Endothelial cell of umbilical vein (primary cell): ENCODE results near the gene BICD2. TPM values are rescaled to one million over a fixed set of nuclear protein-coding genes. Genes with fewer than 3 reads are reported as not detected.

Experiments used
- BruUV-seq: library from RNA; stranded (reverse); fragments of 400-500 nt; replicated peaks from 2 replicates; lab custom pipeline; 2021; lab: Mats Ljungman, UMichigan
- CTCF ChIA-PET: fragments of 300-600, 350-600 bp; sonication (Branson Sonifier 250); formaldehyde crosslinking; loops from one replicate; lab custom pipeline; 2021; ENCODE audit warnings: antibody characterized with exemption, inconsistent platforms; lab: Charles Lee
- POLR2A ChIA-PET: fragments of 300-600, 350-600 bp; sonication (Branson Sonifier 250); formaldehyde crosslinking; loops from one replicate; lab custom pipeline; 2021; ENCODE audit warnings: antibody characterized with exemption, inconsistent platforms; lab: Charles Lee
- DNase-seq: peaks from one replicate; pipeline ENCODE4 v3.0.0-alpha.2; 2011; ENCODE audit warnings: low read depth, low spot score
- FAIRE-seq: peaks from 2 replicates; lab custom pipeline; 2011; peaks lifted over from hg19 to GRCh38; lab: Jason Lieb, UNC
- H2AFZ ChIP-seq: 2 replicates; pipeline ENCODE4 v1.6.0; 2012; ENCODE audit warnings: low read depth, low read length, control low read depth, inconsistent platforms
- H3K27ac ChIP-seq: 2 replicates; pipeline ENCODE4 v1.5.1; 2011; ENCODE audit warnings: low read depth, mild to moderate bottlenecking, control low read depth, low read length, moderate library complexity; ENCODE audit not compliant: insufficient read depth
- H3K27me3 ChIP-seq, 2 experiments: 2 replicates each; pipeline versions ENCODE4 v1.6.0 to v1.6.1; 2011; ENCODE audit warnings: low read length in 2 of 2, mixed read lengths in 1 of 2; ENCODE audit not compliant: control insufficient read depth in 2 of 2, insufficient read depth in 2 of 2
- H3K36me3 ChIP-seq, 2 experiments: 2 replicates in 1 of 2; 3 replicates in 1 of 2; pipeline ENCODE4 v1.5.1; 2011; ENCODE audit warnings: low read length in 2 of 2, mild to moderate bottlenecking in 1 of 2, moderate library complexity in 1 of 2; ENCODE audit not compliant: control insufficient read depth in 2 of 2, insufficient read depth in 2 of 2; ENCODE audit errors: extremely low read depth in 1 of 2
- H3K4me1 ChIP-seq: 3 replicates; pipeline ENCODE4 v1.5.1; 2011; ENCODE audit warnings: mild to moderate bottlenecking, low read length; ENCODE audit not compliant: control insufficient read depth, insufficient read depth; ENCODE audit errors: extremely low read depth
- H3K4me2 ChIP-seq: 2 replicates; pipeline ENCODE4 v1.6.1; 2011; ENCODE audit warnings: low read length, control low read depth, mixed read lengths; ENCODE audit not compliant: insufficient read depth
- H3K4me3 ChIP-seq, 3 experiments: fragments of 200-600 bp in 1 of 3; sonication (generic), shearing (Covaris generic) in 1 of 3; replicated peaks in 1 of 3; 2 replicates each; pipeline ENCODE4 v1.5.1; 2011 to 2016; ENCODE audit warnings: control low read depth in 3 of 3, low read length in 3 of 3, mild to moderate bottlenecking in 2 of 3, inconsistent platforms in 1 of 3, low read depth in 1 of 3, moderate library complexity in 1 of 3; ENCODE audit not compliant: insufficient read depth in 1 of 3
- H3K79me2 ChIP-seq: 2 replicates; pipeline ENCODE4 v1.6.0; 2012; ENCODE audit warnings: low read length, inconsistent platforms; ENCODE audit not compliant: control insufficient read depth, insufficient read depth
- H3K9ac ChIP-seq: replicated peaks from 2 replicates; pipeline ENCODE3; 2011; ENCODE audit warnings: low read length, control low read depth; ENCODE audit not compliant: insufficient read depth; ENCODE audit errors: extremely low read depth
- H3K9me1 ChIP-seq: replicated peaks from 3 replicates; pipeline ENCODE4 v1.6.0; 2011; ENCODE audit warnings: mild to moderate bottlenecking, low read length; ENCODE audit not compliant: control insufficient read depth, insufficient read depth; ENCODE audit errors: extremely low read depth
- H3K9me3 ChIP-seq: replicated peaks from 2 replicates; pipeline ENCODE4 v1.5.1; 2012; ENCODE audit warnings: low read length, inconsistent platforms; ENCODE audit not compliant: control insufficient read depth, insufficient read depth
- H4K20me1 ChIP-seq: replicated peaks from 2 replicates; pipeline ENCODE3; 2011; ENCODE audit warnings: mild to moderate bottlenecking, low read length; ENCODE audit not compliant: control insufficient read depth, insufficient read depth; ENCODE audit errors: extremely low read depth
- CTCF ChIP-seq, 2 donors: IDR thresholded peaks; 1 replicate in 1 of 2; 2 replicates in 1 of 2; pipeline ENCODE4 v1.5.1; 2011; ENCODE audit warnings: low read length in 2 of 2, mild to moderate bottlenecking in 2 of 2, moderate library complexity in 2 of 2, control low read depth in 1 of 2, inconsistent platforms in 1 of 2, low read depth in 1 of 2; ENCODE audit not compliant: insufficient read depth in 1 of 2; ENCODE audit errors: extremely low read depth in 1 of 2
- FOS ChIP-seq: IDR thresholded peaks from 2 replicates; pipeline ENCODE4 v1.6.1; 2011; ENCODE audit warnings: mild to moderate bottlenecking, low read length, moderate library complexity, borderline replicate concordance; ENCODE audit not compliant: insufficient read depth
- GATA2 ChIP-seq: IDR thresholded peaks from 2 replicates; pipeline ENCODE4 v1.7.0; 2011; ENCODE audit warnings: low read depth, mild to moderate bottlenecking, moderate library complexity, mixed read lengths, low read length; ENCODE audit not compliant: insufficient read length, insufficient read depth
- JUN ChIP-seq: IDR thresholded peaks from 2 replicates; pipeline ENCODE4 v1.6.1; 2011; ENCODE audit warnings: borderline replicate concordance, low read depth; ENCODE audit not compliant: insufficient read length, insufficient read depth
- MAX ChIP-seq: IDR thresholded peaks from 2 replicates; pipeline ENCODE4 v1.6.1; 2011; ENCODE audit not compliant: insufficient read depth, insufficient read length
- MYC ChIP-seq: IDR thresholded peaks from one replicate; pipeline ENCODE4 v1.6.1; 2011; ENCODE audit warnings: mild to moderate bottlenecking, low read depth, low read length
- POLR2AphosphoS5 ChIP-seq: IDR thresholded peaks from 2 replicates; pipeline ENCODE4 v1.6.1; 2012; ENCODE audit warnings: low read depth, mild to moderate bottlenecking, control low read depth, low read length, moderate library complexity; ENCODE audit not compliant: insufficient read depth
- dilution Hi-C: fragments of 300-500 bp; cut with MboI; formaldehyde crosslinking; loops from one replicate; pipeline ENCODE4 v1.15.0; 2019; ENCODE audit warnings: low sequenced_read_pairs; ENCODE audit not compliant: extremely low pct_ligation_motif_present
- intact Hi-C: fragments of 100-400 bp; cut with micrococcal nuclease; formaldehyde crosslinking; loops from one replicate; pipeline ENCODE4 v1.10.0; 2022
- polyA plus RNA-seq, 4 experiments: library from polyadenylated mRNA; depleted of rRNA in 3 of 4; stranded (reverse) in 3 of 4; unstranded in 1 of 4; fragments of >200 nt; gene quantifications; 2 replicates each; pipeline versions ENCODE4 v1.2.1 to v1.2.3, GENCODE V29; 2011 to 2012; ENCODE audit warnings: missing spikeins in 1 of 4
- total RNA-seq: library from RNA; stranded (reverse); gene quantifications from 2 replicates; pipeline ENCODE4 v1.2.3, GENCODE V29; 2021

Gene BICD2
- total and polyA plus RNA-seq, 2 donors (not counting 3 experiments of a cell fraction or from before 2014, with no cell fraction given), result 14.3 to 39.3 TPM

- dilution Hi-C loops, result no loop called here
- no peaks in the 10 kb centered on the region for H3K9me3 ChIP-seq
- intact Hi-C loops, result no loop called here
- H3K9me1 ChIP-seq, result no peaks in the 10 kb centered on the region
- H3K79me2 ChIP-seq, result no peaks in the 10 kb centered on the region
- CTCF ChIA-PET, result no interaction called here
- TF ChIP-seq JUN (no peak), MYC (no peak), POLR2AphosphoS5 (no peak), MAX (no peak), GATA2 (no peak), FOS (no peak), CTCF (IDR thresholded peaks at IDR 0.05; ENCODE audit: extremely low read depth in 1 of 2, insufficient read depth in 1 of 2, low read depth in 1 of 2, low read length in 2 of 2) (no peak)
- no peak overlapping the region for H3K9ac ChIP-seq
- no peaks in the 10 kb centered on the region for H3K27me3 ChIP-seq
- BruUV-seq, result no TSS peak
- FAIRE-seq (no peak), DNase-seq (no peak)
- no peak overlapping the region for H2AFZ ChIP-seq
- H3K4me1 ChIP-seq, result no peaks in the 10 kb centered on the region
- no peaks in the 10 kb centered on the region for H3K36me3 ChIP-seq
- POLR2A ChIA-PET, result no interaction called here
- no peak overlapping the region for H3K4me3 ChIP-seq
- H3K27ac ChIP-seq, result no peak overlapping the region
- no peak overlapping the region for H3K4me2 ChIP-seq
- H4K20me1 ChIP-seq, result no peaks in the 10 kb centered on the region
Observed at GRCh38 chr9:92682269-92682668, 82.4 kb downstream of the BICD2 start.
